ENCODE results near the gene MLIP. TPM values are rescaled to one million over a fixed set of nuclear protein-coding genes. Genes with fewer than 3 reads are reported as not detected.

The MLIP gene
- total and polyA plus RNA-seq, 3 donors from 2014 or later: 0.43 to 1.6 (median 0.63) TPM

- DNase-seq: no peak
- intact Hi-C loops (cut with DNase I; ENCODE audit: low total_unique reads): no loop called here
- no peak for TF ChIP-seq POLR2A (IDR thresholded peaks at IDR 0.05)
- TF ChIP-seq, protein P1, sequence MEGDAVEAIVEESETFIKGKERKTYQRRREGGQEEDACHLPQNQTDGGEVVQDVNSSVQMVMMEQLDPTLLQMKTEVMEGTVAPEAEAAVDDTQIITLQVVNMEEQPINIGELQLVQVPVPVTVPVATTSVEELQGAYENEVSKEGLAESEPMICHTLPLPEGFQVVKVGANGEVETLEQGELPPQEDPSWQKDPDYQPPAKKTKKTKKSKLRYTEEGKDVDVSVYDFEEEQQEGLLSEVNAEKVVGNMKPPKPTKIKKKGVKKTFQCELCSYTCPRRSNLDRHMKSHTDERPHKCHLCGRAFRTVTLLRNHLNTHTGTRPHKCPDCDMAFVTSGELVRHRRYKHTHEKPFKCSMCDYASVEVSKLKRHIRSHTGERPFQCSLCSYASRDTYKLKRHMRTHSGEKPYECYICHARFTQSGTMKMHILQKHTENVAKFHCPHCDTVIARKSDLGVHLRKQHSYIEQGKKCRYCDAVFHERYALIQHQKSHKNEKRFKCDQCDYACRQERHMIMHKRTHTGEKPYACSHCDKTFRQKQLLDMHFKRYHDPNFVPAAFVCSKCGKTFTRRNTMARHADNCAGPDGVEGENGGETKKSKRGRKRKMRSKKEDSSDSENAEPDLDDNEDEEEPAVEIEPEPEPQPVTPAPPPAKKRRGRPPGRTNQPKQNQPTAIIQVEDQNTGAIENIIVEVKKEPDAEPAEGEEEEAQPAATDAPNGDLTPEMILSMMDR (IDR thresholded peaks at IDR 0.05): no peak
These were observed 67.9 kb downstream of the MLIP start for GRCh38 chr6:54179152-54179551.

DNA sequence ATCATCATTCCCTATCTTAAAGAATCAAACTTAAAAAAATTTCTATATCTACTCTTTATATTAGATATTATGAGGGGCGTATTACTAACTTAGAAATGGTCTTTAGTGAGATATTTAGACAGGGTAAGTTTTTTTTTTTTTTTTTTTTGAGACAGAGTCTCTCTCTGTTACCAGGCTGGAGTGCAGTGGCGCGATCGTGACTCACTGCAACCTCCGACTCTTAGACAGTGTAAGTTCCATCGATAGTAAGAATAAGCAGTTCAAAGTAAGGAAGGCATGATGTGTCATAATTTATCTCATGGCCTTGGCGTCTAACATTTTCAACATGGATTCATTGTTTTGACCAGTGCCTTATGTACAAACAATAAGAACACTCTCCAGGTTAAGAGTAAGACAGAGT is 72.4 kb downstream of the MLIP start:
- TF ChIP-seq POLR2A (IDR thresholded peaks at IDR 0.05): no peak
- TF ChIP-seq, protein P1 (IDR thresholded peaks at IDR 0.05): no peak
- intact Hi-C loops (cut with DNase I; ENCODE audit: low total_unique reads): no loop called here
- H3K36me3 ChIP-seq (ENCODE audit: low read depth, missing control alignments): no peaks in the 10 kb centered on the region
- no peak overlapping the region for H3K4me3 ChIP-seq
- no peak for DNase-seq
- H3K27me3 ChIP-seq: no peaks in the 10 kb centered on the region
- no peak overlapping the region for H3K27ac ChIP-seq
- WGBS, 2 donors: 92 to 94% methylated on average over 7 of the region's 7 CpGs
- no peaks in the 10 kb centered on the region for H3K4me1 ChIP-seq
- no peaks in the 10 kb centered on the region for H3K9me3 ChIP-seq

More at GRCh38 chr6:54179152-54179551, 67.9 kb downstream of the MLIP start:
- no peaks in the 10 kb centered on the region for H3K4me1 ChIP-seq
- H3K9me3 ChIP-seq: no peaks in the 10 kb centered on the region
- H3K4me3 ChIP-seq: no peak overlapping the region
- 0% methylated on average over 1 of the region's 1 CpG for WGBS, 2 donors
- no peaks in the 10 kb centered on the region for H3K36me3 ChIP-seq (ENCODE audit: low read depth, missing control alignments)
- H3K27me3 ChIP-seq: no peaks in the 10 kb centered on the region
- H3K27ac ChIP-seq: no peak overlapping the region

DNA sequence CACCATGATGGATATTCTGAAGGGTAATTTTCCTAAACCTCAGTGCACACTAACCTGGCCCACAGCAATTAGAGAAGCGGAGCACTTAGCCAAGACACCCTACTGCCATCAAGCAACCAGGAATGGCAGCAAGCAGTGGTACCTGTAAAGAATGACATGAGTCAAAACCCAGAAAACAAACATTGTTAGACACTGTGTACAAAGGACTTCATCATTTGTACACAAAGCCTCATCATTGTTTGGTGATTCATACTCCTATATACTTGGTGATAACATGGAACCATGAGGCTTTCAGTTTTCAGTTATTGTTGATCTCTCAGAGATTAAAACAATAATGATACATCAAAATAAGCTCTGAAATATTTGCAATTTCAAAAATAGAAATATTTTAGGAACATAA is 74.6 kb downstream of the MLIP start:
- Histone ChIP-seq H3K27ac (no peak overlapping the region), H3K4me3 (no peak overlapping the region), H3K36me3 (ENCODE audit: low read depth, missing control alignments) (no peaks in the 10 kb centered on the region), H3K9me3 (no peaks in the 10 kb centered on the region), H3K4me1 (no peaks in the 10 kb centered on the region), H3K27me3 (no peaks in the 10 kb centered on the region)
- intact Hi-C loops (cut with DNase I; ENCODE audit: low total_unique reads): no loop called here
- TF ChIP-seq, protein P1 (IDR thresholded peaks at IDR 0.05): no peak
- no peak for TF ChIP-seq POLR2A (IDR thresholded peaks at IDR 0.05)
- 91 to 94% methylated on average over 1 of the region's 1 CpG for WGBS, 2 donors
- no peak for DNase-seq

GRCh38 chr6:54188846-54189245 is 77.6 kb downstream of the MLIP start:
- WGBS, 2 donors: 56 to 59% methylated on average over 2 of the region's 2 CpGs
- no peak for DNase-seq
- no peaks in the 10 kb centered on the region for H3K27me3 ChIP-seq
- no peaks in the 10 kb centered on the region for H3K36me3 ChIP-seq (ENCODE audit: low read depth, missing control alignments)
- H3K27ac ChIP-seq: no peak overlapping the region
- H3K4me1 ChIP-seq: peaks cover 7% of the 10 kb centered on the region
- intact Hi-C loops (cut with DNase I; ENCODE audit: low total_unique reads): no loop called here
- H3K4me3 ChIP-seq: no peak overlapping the region
- no peaks in the 10 kb centered on the region for H3K9me3 ChIP-seq
- no peak for TF ChIP-seq POLR2A (IDR thresholded peaks at IDR 0.05)
- TF ChIP-seq, protein P1 (IDR thresholded peaks at IDR 0.05): no peak

GRCh38 chr6:54191461-54191860 is 80.2 kb downstream of the MLIP start:
- intact Hi-C loops (cut with DNase I; ENCODE audit: low total_unique reads): no loop called here
- H3K9me3 ChIP-seq: no peaks in the 10 kb centered on the region
- H3K4me1 ChIP-seq: peaks cover 7% of the 10 kb centered on the region
- no peaks in the 10 kb centered on the region for H3K27me3 ChIP-seq
- WGBS, 2 donors: 50 to 63% methylated on average over 2 of the region's 2 CpGs
- H3K27ac ChIP-seq: no peak overlapping the region
- TF ChIP-seq, protein P1 (IDR thresholded peaks at IDR 0.05): no peak
- TF ChIP-seq POLR2A (IDR thresholded peaks at IDR 0.05): no peak
- no peak overlapping the region for H3K4me3 ChIP-seq
- DNase-seq: no peak
- H3K36me3 ChIP-seq (ENCODE audit: low read depth, missing control alignments): no peaks in the 10 kb centered on the region
